Loucy (cell line): ENCODE measurements around the gene TRAM1L1.

ENCODE experiments used
- H2AFZ ChIP-seq: fragments of 200-600 bp; sonication (generic); 2 replicates; pipeline ENCODE4 v1.6.0; 2016; ENCODE audit warnings: antibody characterized with exemption, mild to moderate bottlenecking, low read length, moderate library complexity
- H3F3A ChIP-seq: fragments of 200-600 bp; 2 replicates; pipeline ENCODE4 v1.6.0; 2016; ENCODE audit warnings: antibody characterized with exemption, low read depth, mild to moderate bottlenecking
- H3K27me3 ChIP-seq: fragments of 200-600 bp; sonication (generic); 2 replicates; pipeline ENCODE4 v1.6.1; 2014; ENCODE audit warnings: low read length, mild to moderate bottlenecking; ENCODE audit not compliant: insufficient read depth, poor library complexity, severe bottlenecking
- H3K36me3 ChIP-seq: fragments of 200-600 bp; sonication (generic); 2 replicates; pipeline ENCODE4 v1.6.1; 2016; ENCODE audit warnings: low read length; ENCODE audit not compliant: insufficient read depth
- H3K4me1 ChIP-seq: fragments of 200-600 bp; sonication (generic); 2 replicates; pipeline ENCODE4 v1.5.1; 2014; ENCODE audit warnings: low read length, mild to moderate bottlenecking; ENCODE audit not compliant: insufficient read depth, poor library complexity, severe bottlenecking
- H3K4me2 ChIP-seq: fragments of 200-600 bp; sonication (generic); 2 replicates; pipeline ENCODE4 v1.6.0; 2014; ENCODE audit warnings: antibody characterized with exemption, low read length, low read depth, mild to moderate bottlenecking; ENCODE audit not compliant: poor library complexity, severe bottlenecking
- H3K4me3 ChIP-seq: fragments of 200-600 bp; sonication (generic); 2 replicates; pipeline ENCODE4 v1.5.1; 2014; ENCODE audit warnings: low read length, mild to moderate bottlenecking, mixed read lengths; ENCODE audit not compliant: poor library complexity, severe bottlenecking
- H3K79me2 ChIP-seq: fragments of 200-600 bp; sonication (generic); 2 replicates; pipeline ENCODE4 v1.6.1; 2014; ENCODE audit warnings: low read length; ENCODE audit not compliant: insufficient read depth
- H3K9ac ChIP-seq: fragments of 200-600 bp; sonication (generic); 2 replicates; pipeline ENCODE4 v1.6.0; 2014; ENCODE audit warnings: mild to moderate bottlenecking, low read depth, low read length, moderate library complexity; ENCODE audit not compliant: poor library complexity, severe bottlenecking
- H3K9me2 ChIP-seq: fragments of 200-600 bp; sonication (generic); replicated peaks from 2 replicates; pipeline ENCODE4 v1.6.1; 2016; ENCODE audit warnings: low read depth, low read length, mixed read lengths
- H3K9me3 ChIP-seq: fragments of 200-600 bp; sonication (generic); 2 replicates; pipeline ENCODE4 v1.6.1; 2014; ENCODE audit warnings: mild to moderate bottlenecking, antibody characterized with exemption, low read length, low read depth; ENCODE audit not compliant: insufficient read depth
- H4K20me1 ChIP-seq: fragments of 200-600 bp; sonication (generic); 2 replicates; pipeline ENCODE4 v1.6.0; 2014; ENCODE audit warnings: antibody characterized with exemption, low read length, mild to moderate bottlenecking; ENCODE audit not compliant: insufficient read depth, poor library complexity, severe bottlenecking
- CTCF ChIP-seq: fragments of 200-600 bp; sonication (generic); conservative IDR thresholded peaks from 2 replicates; pipeline ENCODE4 v1.5.1; 2014; ENCODE audit warnings: mild to moderate bottlenecking, antibody characterized with exemption, low read length
- EZH2phosphoT487 ChIP-seq: fragments of 200-600 bp; IDR thresholded peaks from 2 replicates; pipeline ENCODE4 v1.6.1; 2018; ENCODE audit warnings: antibody characterized with exemption, mild to moderate bottlenecking, moderate library complexity, borderline replicate concordance

The TRAM1L1 gene

GRCh38 chr4:117096462-117096861, 11.1 kb upstream of the TRAM1L1 start:
- Histone ChIP-seq H2AFZ (no peak overlapping the region; the same call in 1 of the 2 replicates), H3F3A (no peaks in the 10 kb centered on the region), H3K27me3 (no peaks in the 10 kb centered on the region), H3K4me2 (no peak overlapping the region), H4K20me1 (no peaks in the 10 kb centered on the region), H3K4me3 (no peak overlapping the region), H3K36me3 (no peaks in the 10 kb centered on the region), H3K9ac (no peak overlapping the region), H3K79me2 (no peaks in the 10 kb centered on the region), H3K9me3 (no peaks in the 10 kb centered on the region), H3K9me2 (no peaks in the 10 kb centered on the region), H3K4me1 (no peaks in the 10 kb centered on the region)
- TF ChIP-seq CTCF (no peak), EZH2phosphoT487 (no peak)

GRCh38 chr4:117093571-117093970, 8.2 kb upstream of the TRAM1L1 start:
- H3K9me3 ChIP-seq = no peaks in the 10 kb centered on the region
- no peaks in the 10 kb centered on the region for H3K9me2 ChIP-seq
- H3K4me2 ChIP-seq = no peak overlapping the region
- no peak overlapping the region for H2AFZ ChIP-seq
- no peak for TF ChIP-seq CTCF
- no peak for TF ChIP-seq EZH2phosphoT487
- no peaks in the 10 kb centered on the region for H3K4me1 ChIP-seq
- H3K79me2 ChIP-seq = no peaks in the 10 kb centered on the region
- no peaks in the 10 kb centered on the region for H3K36me3 ChIP-seq
- no peaks in the 10 kb centered on the region for H3K27me3 ChIP-seq
- H3F3A ChIP-seq = no peaks in the 10 kb centered on the region
- no peak overlapping the region for H3K9ac ChIP-seq
- no peaks in the 10 kb centered on the region for H4K20me1 ChIP-seq
- H3K4me3 ChIP-seq = no peak overlapping the region

- H3F3A ChIP-seq = no peaks in the 10 kb centered on the region
- H3K27me3 ChIP-seq = no peaks in the 10 kb centered on the region
- no peaks in the 10 kb centered on the region for H3K9me3 ChIP-seq
- no peaks in the 10 kb centered on the region for H3K36me3 ChIP-seq
- no peaks in the 10 kb centered on the region for H3K4me1 ChIP-seq
- H2AFZ ChIP-seq = no peak overlapping the region
- H3K4me3 ChIP-seq = no peak overlapping the region
- no peaks in the 10 kb centered on the region for H4K20me1 ChIP-seq
- no peak for TF ChIP-seq CTCF
- no peak for TF ChIP-seq EZH2phosphoT487
- H3K9ac ChIP-seq = no peak overlapping the region
- H3K79me2 ChIP-seq = no peaks in the 10 kb centered on the region
- H3K9me2 ChIP-seq = no peaks in the 10 kb centered on the region
- no peak overlapping the region for H3K4me2 ChIP-seq
Observed at GRCh38 chr4:117077760-117078159, 7.6 kb downstream of the TRAM1L1 start.
